ENCODE measurements around the gene OSBPL10. TPM values are rescaled to one million over a fixed set of nuclear protein-coding genes. Genes with fewer than 3 reads are reported as not detected.

Gene OSBPL10
- total RNA-seq, 1 donor from 2014 or later, result 8.4 TPM

GRCh38 chr3:31892500-31892899, 88.6 kb downstream of the OSBPL10 start:
- no peaks in the 10 kb centered on the region for H3K36me3 ChIP-seq
- H2AFZ ChIP-seq (replicated peaks), result peak overlapping the region; percentile 74
- H3K79me2 ChIP-seq (ENCODE audit: low read depth), result no peaks in the 10 kb centered on the region
- TF ChIP-seq EZH2phosphoT487 (IDR thresholded peaks at IDR 0.05) (no peak), EZH2 (IDR thresholded peaks at IDR 0.05) (no peak)
- TF ChIP-seq, protein P1, sequence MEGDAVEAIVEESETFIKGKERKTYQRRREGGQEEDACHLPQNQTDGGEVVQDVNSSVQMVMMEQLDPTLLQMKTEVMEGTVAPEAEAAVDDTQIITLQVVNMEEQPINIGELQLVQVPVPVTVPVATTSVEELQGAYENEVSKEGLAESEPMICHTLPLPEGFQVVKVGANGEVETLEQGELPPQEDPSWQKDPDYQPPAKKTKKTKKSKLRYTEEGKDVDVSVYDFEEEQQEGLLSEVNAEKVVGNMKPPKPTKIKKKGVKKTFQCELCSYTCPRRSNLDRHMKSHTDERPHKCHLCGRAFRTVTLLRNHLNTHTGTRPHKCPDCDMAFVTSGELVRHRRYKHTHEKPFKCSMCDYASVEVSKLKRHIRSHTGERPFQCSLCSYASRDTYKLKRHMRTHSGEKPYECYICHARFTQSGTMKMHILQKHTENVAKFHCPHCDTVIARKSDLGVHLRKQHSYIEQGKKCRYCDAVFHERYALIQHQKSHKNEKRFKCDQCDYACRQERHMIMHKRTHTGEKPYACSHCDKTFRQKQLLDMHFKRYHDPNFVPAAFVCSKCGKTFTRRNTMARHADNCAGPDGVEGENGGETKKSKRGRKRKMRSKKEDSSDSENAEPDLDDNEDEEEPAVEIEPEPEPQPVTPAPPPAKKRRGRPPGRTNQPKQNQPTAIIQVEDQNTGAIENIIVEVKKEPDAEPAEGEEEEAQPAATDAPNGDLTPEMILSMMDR (IDR thresholded peaks at IDR 0.05), result no peak
- peaks cover 7% of the 10 kb centered on the region for H3K9me3 Mint-ChIP-seq
- H3K27me3 Mint-ChIP-seq (ENCODE audit: insufficient read depth, low read depth), result no peaks in the 10 kb centered on the region
- no peak overlapping the region for H3K4me3 ChIP-seq
- H3K27me3 ChIP-seq, result no peaks in the 10 kb centered on the region
- H3K4me1 Mint-ChIP-seq, result no peaks in the 10 kb centered on the region
- no peaks in the 10 kb centered on the region for H3F3A ChIP-seq (ENCODE audit: low read depth)
- H3K36me3 Mint-ChIP-seq, result no peaks in the 10 kb centered on the region
- no peak for DNase-seq (ENCODE audit: low spot score)
- no peak overlapping the region for H3K27ac ChIP-seq
- peaks cover 5% of the 10 kb centered on the region for H3K4me1 ChIP-seq
- no peaks in the 10 kb centered on the region for H4K20me1 ChIP-seq (ENCODE audit: low read depth)
- no peak overlapping the region for H3K9ac ChIP-seq
- no peak overlapping the region for H3K27ac Mint-ChIP-seq
- H3K9me3 ChIP-seq (ENCODE audit: low read depth), result no peaks in the 10 kb centered on the region
- H3K4me2 ChIP-seq, result no peak overlapping the region
- H3K4me3 Mint-ChIP-seq, result no peak overlapping the region

DNA sequence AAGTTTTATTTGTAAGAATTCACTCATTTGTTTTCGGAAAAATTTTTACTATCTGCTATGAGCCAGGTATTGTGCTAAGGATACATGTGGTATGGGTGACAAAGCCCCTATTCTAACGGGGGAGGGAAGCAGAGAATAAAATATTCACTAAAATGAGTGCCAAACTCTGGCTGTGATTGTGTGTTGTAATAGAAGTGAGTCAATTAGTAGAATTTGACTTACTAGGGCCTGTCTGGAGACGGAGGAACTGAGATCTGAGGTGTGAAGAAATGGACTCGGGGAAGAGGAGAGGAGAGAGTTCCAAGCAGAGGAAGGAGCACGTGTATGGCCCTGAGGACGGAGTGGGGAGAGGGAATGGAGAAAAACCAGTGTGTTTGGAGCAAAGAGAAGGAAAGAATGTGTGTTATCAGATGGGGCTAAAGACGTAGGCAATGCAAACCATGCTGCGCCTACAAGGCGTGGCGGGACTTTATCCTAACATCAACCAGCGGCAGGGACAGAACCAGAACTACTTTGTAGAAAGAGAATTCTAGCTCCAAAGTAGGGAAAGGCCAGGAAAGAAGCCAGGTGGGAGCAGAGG, 89.1 kb downstream of the OSBPL10 start:
- H3F3A ChIP-seq (ENCODE audit: low read depth), result no peaks in the 10 kb centered on the region
- H4K20me1 ChIP-seq (ENCODE audit: low read depth), result no peaks in the 10 kb centered on the region
- H3K9me3 Mint-ChIP-seq, result peaks cover 7% of the 10 kb centered on the region
- H3K4me1 Mint-ChIP-seq, result no peaks in the 10 kb centered on the region
- H3K79me2 ChIP-seq (ENCODE audit: low read depth), result no peaks in the 10 kb centered on the region
- no peak overlapping the region for H3K4me3 Mint-ChIP-seq
- peaks cover 5% of the 10 kb centered on the region for H3K4me1 ChIP-seq
- no peaks in the 10 kb centered on the region for H3K9me3 ChIP-seq (ENCODE audit: low read depth)
- no peak overlapping the region for H3K4me2 ChIP-seq
- no peak overlapping the region for H3K9ac ChIP-seq
- H3K27ac ChIP-seq, result no peak overlapping the region
- H3K36me3 ChIP-seq, result no peaks in the 10 kb centered on the region
- no peak overlapping the region for H3K27ac Mint-ChIP-seq
- no peaks in the 10 kb centered on the region for H3K36me3 Mint-ChIP-seq
- H3K27me3 Mint-ChIP-seq (ENCODE audit: insufficient read depth, low read depth), result no peaks in the 10 kb centered on the region
- no peak overlapping the region for H2AFZ ChIP-seq (replicated peaks)
- no peak for DNase-seq (ENCODE audit: low spot score)
- TF ChIP-seq EZH2 (IDR thresholded peaks at IDR 0.05) (no peak), EZH2phosphoT487 (IDR thresholded peaks at IDR 0.05) (no peak)
- TF ChIP-seq, protein P1 (IDR thresholded peaks at IDR 0.05), result no peak
- no peak overlapping the region for H3K4me3 ChIP-seq
- H3K27me3 ChIP-seq, result no peaks in the 10 kb centered on the region

DNA sequence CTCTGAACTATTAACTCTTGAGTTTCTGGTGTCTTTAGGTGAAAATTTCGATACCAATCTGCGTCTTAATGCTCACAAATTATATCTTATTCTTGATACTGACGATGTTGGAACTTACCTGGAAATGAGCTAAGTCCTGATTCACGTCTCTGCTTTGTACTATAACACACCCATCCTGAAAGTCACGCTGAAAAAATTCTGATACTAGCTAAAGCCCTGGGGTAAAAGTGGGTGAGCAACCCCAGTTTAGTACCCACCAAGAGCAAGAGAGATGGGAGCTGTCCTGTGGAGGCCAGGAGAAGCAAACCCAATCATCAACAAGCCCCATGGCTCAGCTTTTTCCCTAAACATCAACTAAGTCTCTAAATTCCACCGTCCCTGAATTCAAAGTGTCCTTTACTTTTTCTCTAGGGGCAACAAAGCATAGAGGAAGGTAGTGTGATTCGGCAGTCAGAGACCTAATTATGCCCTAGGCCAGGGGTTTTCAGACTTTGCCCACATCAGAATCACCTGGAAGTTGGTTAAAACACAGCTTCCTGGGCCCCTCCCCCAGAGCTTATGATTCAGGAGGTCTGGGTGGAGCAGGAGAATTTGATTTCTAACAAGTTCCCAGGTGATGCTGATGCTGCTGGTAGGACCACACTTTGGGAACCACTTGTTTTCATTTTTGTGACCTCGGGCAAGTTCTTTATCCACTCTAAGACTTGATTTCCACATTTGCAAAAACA, 90.2 kb downstream of the OSBPL10 start:
- no peaks in the 10 kb centered on the region for H3K9me3 ChIP-seq (ENCODE audit: low read depth)
- no peak for TF ChIP-seq EZH2 (IDR thresholded peaks at IDR 0.05)
- TF ChIP-seq, protein P1 (IDR thresholded peaks at IDR 0.05), result no peak
- no peak for TF ChIP-seq EZH2phosphoT487 (IDR thresholded peaks at IDR 0.05)
- no peak overlapping the region for H3K27ac Mint-ChIP-seq

More for the DNA sequence above, 90.2 kb downstream of the OSBPL10 start:
- Histone ChIP-seq H3K27ac (no peak overlapping the region), H2AFZ (replicated peaks) (no peak overlapping the region), H3K79me2 (ENCODE audit: low read depth) (no peaks in the 10 kb centered on the region), H3K4me2 (no peak overlapping the region), H3K9ac (no peak overlapping the region), H3K4me3 (no peak overlapping the region), H4K20me1 (ENCODE audit: low read depth) (no peaks in the 10 kb centered on the region), H3F3A (ENCODE audit: low read depth) (no peaks in the 10 kb centered on the region), H3K36me3 (no peaks in the 10 kb centered on the region), H3K27me3 (no peaks in the 10 kb centered on the region), H3K4me1 (peaks cover 5% of the 10 kb centered on the region)
- Mint-ChIP-seq H3K36me3 (no peaks in the 10 kb centered on the region), H3K9me3 (peaks cover 7% of the 10 kb centered on the region), H3K4me1 (no peaks in the 10 kb centered on the region), H3K4me3 (no peak overlapping the region), H3K27me3 (ENCODE audit: insufficient read depth, low read depth) (no peaks in the 10 kb centered on the region)
- DNase-seq (ENCODE audit: low spot score), result no peak

Data from neural progenitor cell (in vitro differentiated cells).